ENCODE measurements around the gene MPRIP. TPM values are rescaled to one million over a fixed set of nuclear protein-coding genes. Genes with fewer than 3 reads are reported as not detected.
A peak's percentile ranks its signal among the peaks of the same experiment; 100 is the strongest.

Gene MPRIP
- total and polyA plus RNA-seq, 7 donors = 43.2 to 113 (median 77.4) TPM

- TF ChIP-seq, protein P1, sequence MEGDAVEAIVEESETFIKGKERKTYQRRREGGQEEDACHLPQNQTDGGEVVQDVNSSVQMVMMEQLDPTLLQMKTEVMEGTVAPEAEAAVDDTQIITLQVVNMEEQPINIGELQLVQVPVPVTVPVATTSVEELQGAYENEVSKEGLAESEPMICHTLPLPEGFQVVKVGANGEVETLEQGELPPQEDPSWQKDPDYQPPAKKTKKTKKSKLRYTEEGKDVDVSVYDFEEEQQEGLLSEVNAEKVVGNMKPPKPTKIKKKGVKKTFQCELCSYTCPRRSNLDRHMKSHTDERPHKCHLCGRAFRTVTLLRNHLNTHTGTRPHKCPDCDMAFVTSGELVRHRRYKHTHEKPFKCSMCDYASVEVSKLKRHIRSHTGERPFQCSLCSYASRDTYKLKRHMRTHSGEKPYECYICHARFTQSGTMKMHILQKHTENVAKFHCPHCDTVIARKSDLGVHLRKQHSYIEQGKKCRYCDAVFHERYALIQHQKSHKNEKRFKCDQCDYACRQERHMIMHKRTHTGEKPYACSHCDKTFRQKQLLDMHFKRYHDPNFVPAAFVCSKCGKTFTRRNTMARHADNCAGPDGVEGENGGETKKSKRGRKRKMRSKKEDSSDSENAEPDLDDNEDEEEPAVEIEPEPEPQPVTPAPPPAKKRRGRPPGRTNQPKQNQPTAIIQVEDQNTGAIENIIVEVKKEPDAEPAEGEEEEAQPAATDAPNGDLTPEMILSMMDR (IDR thresholded peaks at IDR 0.05) = no peak
- TF ChIP-seq EP300 (IDR thresholded peaks at IDR 0.05) (no peak), POLR2AphosphoS5 (IDR thresholded peaks at IDR 0.05) (no peak), POLR2A (IDR thresholded peaks at IDR 0.05) (no peak)
- H3K9me3 ChIP-seq = no peaks in the 10 kb centered on the region
- H3K27me3 ChIP-seq = no peaks in the 10 kb centered on the region
- no peaks in the 10 kb centered on the region for H3K36me3 ChIP-seq
- DNase-seq = no peak
- intact Hi-C loops (cut with DNase I) = no loop called here
- WGBS, 2 donors = 53 to 85% methylated on average over 10 of the region's 10 CpGs
- no peak overlapping the region for H3K27ac ChIP-seq
- no peak overlapping the region for H3K4me3 ChIP-seq
- H3K4me1 ChIP-seq = no peaks in the 10 kb centered on the region
Observed at GRCh38 chr17:17018612-17019429, 23.4 kb upstream of the MPRIP start.

GRCh38 chr17:17019430-17019762, 22.9 kb upstream of the MPRIP start:
- DNase-seq = no peak
- Histone ChIP-seq H3K27me3 (no peaks in the 10 kb centered on the region), H3K4me1 (no peaks in the 10 kb centered on the region), H3K36me3 (no peaks in the 10 kb centered on the region), H3K9me3 (no peaks in the 10 kb centered on the region), H3K27ac (no peak overlapping the region), H3K4me3 (no peak overlapping the region)
- intact Hi-C loops (cut with DNase I) = no loop called here
- TF ChIP-seq, protein P1 (IDR thresholded peaks at IDR 0.05) = no peak
- TF ChIP-seq EP300 (IDR thresholded peaks at IDR 0.05) (no peak), POLR2AphosphoS5 (IDR thresholded peaks at IDR 0.05) (no peak), POLR2A (IDR thresholded peaks at IDR 0.05) (no peak)
- 86 to 89% methylated on average over 5 of the region's 5 CpGs for WGBS, 2 donors

DNA sequence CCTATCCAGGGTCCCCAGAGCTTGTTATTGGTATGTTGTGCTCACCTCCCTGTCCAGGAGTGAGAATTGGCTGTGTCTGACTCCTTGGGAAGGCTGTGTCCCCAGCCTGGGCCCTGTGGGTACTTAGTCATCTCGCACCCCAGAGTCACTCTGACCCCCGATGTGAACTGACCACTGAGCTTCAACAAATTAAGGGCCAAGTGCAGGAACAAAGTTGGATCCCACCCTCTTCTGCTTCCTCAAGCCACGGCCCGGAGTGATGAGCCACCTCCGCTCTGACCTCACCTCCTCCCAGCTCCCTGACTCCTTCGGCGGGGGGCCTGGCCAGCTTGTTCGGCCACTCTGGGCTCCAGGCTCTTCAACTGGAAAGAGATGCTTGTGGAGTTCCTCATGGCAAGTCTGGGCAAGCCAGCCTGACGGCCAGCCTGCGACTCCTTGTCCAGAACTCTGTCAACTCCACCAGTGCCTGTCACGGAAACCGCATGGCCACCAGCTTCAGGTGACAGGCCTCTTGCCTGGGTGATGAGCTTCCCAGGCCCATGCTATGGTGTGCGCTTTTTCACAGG, 22.3 kb upstream of the MPRIP start:
- no peaks in the 10 kb centered on the region for H3K36me3 ChIP-seq
- intact Hi-C loops (cut with DNase I) = no loop called here
- no peak overlapping the region for H3K4me3 ChIP-seq
- no peaks in the 10 kb centered on the region for H3K9me3 ChIP-seq
- H3K27me3 ChIP-seq = no peaks in the 10 kb centered on the region
- H3K27ac ChIP-seq = no peak overlapping the region
- TF ChIP-seq POLR2A (IDR thresholded peaks at IDR 0.05) (no peak), POLR2AphosphoS5 (IDR thresholded peaks at IDR 0.05) (no peak), EP300 (IDR thresholded peaks at IDR 0.05) (no peak)
- TF ChIP-seq, protein P1 (IDR thresholded peaks at IDR 0.05) = no peak
- H3K4me1 ChIP-seq = no peaks in the 10 kb centered on the region
- DNase-seq = no peak
- 95 to 97% methylated on average over 13 of the region's 13 CpGs for WGBS, 2 donors

DNA sequence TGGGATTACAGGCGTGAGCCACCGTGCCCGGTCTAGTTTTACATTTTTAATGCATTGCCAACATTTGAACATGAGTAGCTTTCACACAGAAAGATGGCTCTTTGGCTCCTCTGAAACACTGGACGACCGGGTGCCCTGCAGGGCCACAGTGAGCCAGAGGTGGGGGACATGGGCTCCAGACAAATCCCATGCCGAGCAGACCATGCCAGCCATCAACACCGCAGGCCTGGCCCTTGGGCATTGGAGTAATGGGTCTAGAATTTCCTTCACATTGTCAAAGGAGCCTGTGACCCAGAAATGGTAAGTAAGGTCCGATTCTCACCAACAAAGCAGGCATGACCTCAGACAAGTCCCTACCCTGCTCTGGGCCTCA, 21.4 kb upstream of the MPRIP start:
- no peaks in the 10 kb centered on the region for H3K36me3 ChIP-seq
- WGBS, 2 donors = 91 to 96% methylated on average over 8 of the region's 8 CpGs
- intact Hi-C loops (cut with DNase I) = no loop called here
- H3K4me3 ChIP-seq = no peak overlapping the region
- H3K4me1 ChIP-seq = no peaks in the 10 kb centered on the region
- H3K27ac ChIP-seq = peak overlapping the region in 2 of 4 donors; percentile 27 to 52
- H3K27me3 ChIP-seq = no peaks in the 10 kb centered on the region
- no peak for DNase-seq
- TF ChIP-seq POLR2AphosphoS5 (IDR thresholded peaks at IDR 0.05) = no peak
- TF ChIP-seq, protein P1 (IDR thresholded peaks at IDR 0.05) = no peak
- no peak for TF ChIP-seq POLR2A (IDR thresholded peaks at IDR 0.05)
- no peak for TF ChIP-seq EP300 (IDR thresholded peaks at IDR 0.05)
- H3K9me3 ChIP-seq = no peaks in the 10 kb centered on the region

Measured in sigmoid colon (tissue), 7 donors.